HG03139 (cell line): ENCODE data around the gene ZCCHC17.
"Not testable (repeated sequence)": the region's sequence is repeated elsewhere in the genome, so short reads cannot be mapped to it uniquely, and the experiment has no call there.

Experiments
- ATAC-seq: cut with Tn5 transposase; IDR thresholded peaks from one replicate; pipeline ENCODE4 v1.9.1; 2021; ENCODE audit not compliant: unreplicated experiment

ZCCHC17 gene

DNA sequence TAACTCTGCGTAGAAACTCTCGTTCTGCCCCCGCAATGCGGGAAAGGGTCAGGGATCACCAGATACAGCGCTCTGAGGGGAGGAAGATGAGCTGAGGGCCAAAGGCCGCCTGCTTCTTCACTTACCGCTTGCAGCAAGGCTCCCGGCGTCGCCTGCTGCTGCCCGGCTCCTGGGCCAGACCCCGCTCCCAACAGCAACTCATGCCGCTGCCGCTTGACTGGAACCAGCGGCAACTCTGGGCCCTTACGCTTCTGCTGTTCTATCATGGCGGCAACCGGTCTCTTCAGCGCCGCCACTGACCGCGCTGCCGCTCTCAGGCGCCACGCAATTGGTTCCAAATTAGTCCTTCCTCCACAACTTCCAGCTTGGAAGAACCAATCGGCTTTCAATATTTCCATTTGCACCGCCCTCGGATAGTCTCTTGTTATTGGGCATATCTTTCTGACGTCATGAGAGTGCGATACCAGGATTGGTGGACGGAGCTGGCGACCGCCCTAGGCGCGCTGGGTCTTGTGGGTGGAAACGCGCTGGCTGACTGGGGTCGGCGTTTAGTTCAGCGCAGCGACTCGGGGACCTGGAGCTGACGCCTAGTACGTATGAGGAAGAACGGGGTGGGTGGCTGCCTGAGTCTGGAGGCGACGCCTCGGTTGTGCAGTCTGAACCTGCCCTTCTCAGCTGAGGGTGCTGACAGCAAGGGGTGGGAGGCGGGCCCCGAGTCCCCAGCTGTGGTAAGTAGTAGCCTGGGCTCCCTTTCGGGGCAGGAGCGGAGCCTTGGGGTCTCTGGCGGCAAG lies at the start of gene ZCCHC17, which contains the start of gene SNRNP40:
ZCCHC17 (plus strand) TSS at position 547 of the 791 bp plus-strand sequence. CDS start 13,067 bp downstream, outside the sequence.
SNRNP40 (minus strand) TSS at position 303 of the 791 bp plus-strand sequence; CDS start at position 266, 37 bp downstream.
- ATAC-seq: peak; percentile 94

- no peak for ATAC-seq
Observed at GRCh38 chr1:31248276-31248675, 48.6 kb upstream of the ZCCHC17 start.

GRCh38 chr1:31249854-31250253 lies 47.0 kb upstream of the ZCCHC17 start:
- ATAC-seq: no peak

DNA sequence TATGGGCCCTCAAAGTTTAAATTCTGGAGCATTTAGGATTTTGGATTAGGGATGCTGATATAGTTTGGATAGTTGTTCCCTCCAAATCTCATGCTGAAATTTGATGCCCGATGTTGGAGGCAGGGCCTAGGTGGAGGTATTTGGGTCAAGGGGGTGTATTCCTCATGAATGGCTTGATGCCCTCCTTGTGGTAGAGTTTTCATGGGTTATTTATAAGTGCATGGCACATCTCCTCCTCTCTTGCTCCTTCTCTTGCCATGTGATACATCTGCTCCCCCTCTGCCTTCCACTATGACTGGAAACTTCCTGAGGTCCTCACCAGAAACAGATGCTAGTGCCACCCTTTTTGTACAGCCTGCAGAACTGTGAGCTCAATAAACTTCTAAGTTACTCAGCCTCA lies 39.6 kb upstream of the ZCCHC17 start:
- ATAC-seq: no peak

DNA sequence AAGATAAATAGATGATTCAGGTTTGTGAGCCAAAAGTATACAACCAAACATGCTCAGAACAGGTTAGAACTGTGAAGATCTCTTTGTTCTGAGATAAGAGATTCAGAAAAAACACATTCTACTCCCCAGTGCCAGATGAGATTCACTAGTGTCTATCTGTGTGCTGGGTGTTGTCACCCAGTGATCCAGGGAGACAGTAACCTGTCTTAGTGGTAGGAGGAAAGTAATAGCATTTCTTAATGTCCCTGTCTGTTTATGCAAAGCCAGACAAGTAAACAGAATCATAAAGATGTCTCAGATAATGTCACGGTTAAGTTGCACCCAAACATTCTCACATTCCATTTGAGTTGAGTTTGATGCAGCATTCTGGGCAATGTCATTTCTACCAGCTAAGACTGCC lies 38.3 kb upstream of the ZCCHC17 start:
- no peak for ATAC-seq

- ATAC-seq: no peak
Observed at GRCh38 chr1:31259746-31260145, 37.1 kb upstream of the ZCCHC17 start.

DNA sequence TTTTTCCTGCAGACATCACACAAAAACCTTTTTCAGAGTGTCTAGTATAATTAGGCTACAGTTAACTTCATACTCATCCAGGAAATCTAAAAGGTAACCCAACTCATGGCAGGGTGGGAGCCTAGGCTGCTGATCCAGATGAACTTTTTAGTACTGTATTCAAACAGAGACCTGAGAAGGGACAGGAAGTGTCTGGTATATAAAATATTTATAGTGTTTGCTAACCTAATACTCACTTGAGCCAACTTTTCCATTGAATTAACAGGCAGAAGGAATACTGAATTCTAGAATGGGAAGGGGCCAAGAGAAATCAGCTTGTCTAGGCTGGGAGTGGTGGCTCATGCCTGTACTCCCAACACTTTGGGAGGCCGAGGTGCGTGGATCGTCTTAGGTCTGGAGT lies 34.9 kb upstream of the ZCCHC17 start:
- no peak for ATAC-seq

GRCh38 chr1:31262393-31262792 lies 34.4 kb upstream of the ZCCHC17 start:
- not testable (repeated sequence) for ATAC-seq

GRCh38 chr1:31263408-31263807 lies 33.4 kb upstream of the ZCCHC17 start:
- no peak for ATAC-seq

- ATAC-seq: no peak
Observed at GRCh38 chr1:31264790-31265386, 31.9 kb upstream of the ZCCHC17 start.

DNA sequence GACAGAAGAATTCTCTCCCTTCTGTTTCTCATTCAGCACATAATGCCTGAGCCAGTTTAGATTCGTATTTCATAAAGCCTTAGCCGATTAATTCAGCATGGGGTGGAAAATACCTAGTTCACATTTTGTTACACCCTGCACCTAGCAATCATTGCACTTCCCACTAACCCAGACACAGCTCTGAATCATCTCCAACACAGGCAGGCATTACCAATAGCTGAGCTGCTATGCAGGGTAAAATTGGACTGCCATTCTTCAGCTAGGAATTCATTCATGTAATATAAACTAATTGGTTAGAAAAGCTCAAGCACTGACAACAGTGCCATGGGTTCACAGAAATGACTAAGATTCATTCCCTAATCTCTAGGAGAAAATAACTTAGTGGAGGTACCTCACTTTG lies 30.3 kb upstream of the ZCCHC17 start:
- ATAC-seq: no peak

- ATAC-seq: no peak
Observed at GRCh38 chr1:31272369-31272768, 24.5 kb upstream of the ZCCHC17 start.

DNA sequence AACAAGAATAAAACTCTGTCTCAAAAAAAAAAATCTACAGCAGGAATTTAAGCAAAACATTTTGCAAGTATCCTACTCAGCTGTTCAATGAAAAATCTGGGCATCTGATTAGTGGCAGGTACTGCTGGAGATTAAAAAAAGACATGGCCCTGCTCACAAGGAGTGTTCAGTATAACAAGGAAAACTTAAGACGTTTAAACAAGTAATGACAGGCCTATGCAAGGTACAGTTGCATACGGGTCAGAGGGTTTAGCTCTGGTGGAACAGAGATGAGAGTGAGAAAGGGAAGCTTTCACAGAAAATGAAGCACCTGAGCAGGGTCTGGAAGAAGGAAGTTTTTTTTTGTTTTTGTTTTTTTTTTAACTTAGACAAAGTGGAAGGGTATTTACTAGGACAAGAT lies 23.2 kb upstream of the ZCCHC17 start:
- ATAC-seq: no peak

DNA sequence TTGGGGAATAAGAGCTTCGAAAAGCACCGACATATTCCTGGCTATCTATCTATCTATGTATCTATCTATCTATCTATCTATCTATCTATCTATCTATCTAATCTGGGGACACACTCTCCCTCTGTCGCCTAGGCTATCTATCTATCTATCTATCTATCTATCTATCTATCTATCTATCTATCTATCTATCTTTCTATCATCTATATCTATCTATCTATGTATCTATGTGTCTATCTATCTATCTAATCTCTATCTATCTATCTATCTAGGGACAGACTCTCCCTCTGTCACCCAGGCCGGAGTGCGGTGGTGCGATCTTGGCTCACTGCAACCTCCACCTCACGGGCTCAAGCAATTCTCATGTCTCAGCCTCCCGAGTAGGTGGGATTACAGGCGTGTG lies 14.4 kb upstream of the ZCCHC17 start:
- ATAC-seq: not testable (repeated sequence)

DNA sequence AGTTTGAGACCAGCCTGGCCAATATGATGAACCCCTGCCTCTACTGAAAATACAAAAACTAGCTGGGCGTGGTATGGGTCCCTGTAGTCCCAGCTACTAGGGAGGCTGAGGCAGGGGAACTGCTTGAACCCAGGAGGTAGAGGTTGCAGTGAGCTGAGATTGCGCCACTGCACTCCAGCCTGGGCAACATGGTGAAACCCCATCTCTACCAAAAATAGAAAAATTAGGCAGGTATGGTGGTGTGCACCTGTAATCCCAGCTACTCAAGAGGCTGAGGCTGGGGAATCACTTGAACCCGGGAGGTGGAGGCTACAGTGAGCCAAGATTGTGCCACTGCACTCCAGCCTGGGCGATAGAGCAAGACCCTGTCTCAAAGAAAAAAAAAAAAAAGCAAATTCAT lies 9.0 kb upstream of the ZCCHC17 start:
- ATAC-seq: not testable (repeated sequence)

GRCh38 chr1:31289021-31289420 lies 7.8 kb upstream of the ZCCHC17 start:
- no peak for ATAC-seq

GRCh38 chr1:31295874-31296485 lies 852 bp upstream of the ZCCHC17 start:
- ATAC-seq: no peak

DNA sequence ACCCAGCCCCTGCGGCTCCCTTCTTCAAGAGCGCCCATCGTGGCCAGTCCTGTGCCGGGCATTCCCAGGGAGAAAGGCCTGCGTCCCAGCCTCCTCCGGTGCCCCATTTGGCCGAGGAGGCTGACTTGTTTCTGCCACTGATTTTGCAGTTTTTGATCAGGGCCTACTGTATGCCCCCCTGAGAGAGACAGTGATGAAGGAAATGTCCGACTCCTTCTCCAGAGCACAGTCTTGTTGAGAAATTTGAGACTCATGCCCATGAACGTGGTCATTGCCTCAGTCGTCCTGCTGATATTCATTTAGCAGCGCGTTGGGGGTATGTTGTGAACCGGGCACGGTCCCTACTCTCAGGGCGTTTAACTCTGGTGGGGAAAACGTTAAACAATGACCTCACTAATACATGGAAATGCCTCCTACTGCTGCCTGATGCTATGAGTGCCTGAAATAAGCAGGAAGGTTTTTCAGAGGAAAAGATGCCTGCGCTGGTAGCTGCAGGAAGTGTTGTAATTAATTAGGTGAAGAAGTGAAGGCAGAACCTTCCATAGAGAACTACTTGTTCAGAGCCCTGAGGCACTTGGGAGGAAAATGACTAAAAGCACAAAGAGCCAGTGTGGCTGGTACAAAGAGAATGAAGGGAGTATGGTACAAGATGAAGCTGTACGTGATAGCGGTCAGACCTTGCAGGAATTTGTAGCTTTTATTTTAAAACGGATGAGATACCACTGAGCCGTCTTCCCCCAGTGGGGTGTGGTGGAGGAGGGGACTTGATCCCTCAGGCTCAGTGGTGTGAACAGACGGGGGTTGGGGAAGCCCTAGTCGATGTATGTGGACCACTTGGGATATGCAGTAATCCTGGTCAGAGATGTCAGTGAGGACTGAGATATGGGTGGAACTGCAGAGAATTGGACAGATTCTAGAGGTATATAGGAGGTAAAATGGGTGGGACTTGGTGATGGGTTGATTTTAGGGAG lies 730 bp downstream of the ZCCHC17 start:
- peak; percentile 5 for ATAC-seq

- ATAC-seq: no peak
Observed at GRCh38 chr1:31299365-31299764, 2.5 kb downstream of the ZCCHC17 start.

- no peak for ATAC-seq
Observed at GRCh38 chr1:31300193-31300592, 3.4 kb downstream of the ZCCHC17 start.
